NCI-H510A treated with DMSO at 0.1 percent for 48 hours (cell line): ENCODE results near the gene VANGL2.

Source experiments
- DNase-seq: peaks from one replicate; lab custom pipeline; 2025; lab: John Stamatoyannopoulos, UW

The VANGL2 gene

DNA sequence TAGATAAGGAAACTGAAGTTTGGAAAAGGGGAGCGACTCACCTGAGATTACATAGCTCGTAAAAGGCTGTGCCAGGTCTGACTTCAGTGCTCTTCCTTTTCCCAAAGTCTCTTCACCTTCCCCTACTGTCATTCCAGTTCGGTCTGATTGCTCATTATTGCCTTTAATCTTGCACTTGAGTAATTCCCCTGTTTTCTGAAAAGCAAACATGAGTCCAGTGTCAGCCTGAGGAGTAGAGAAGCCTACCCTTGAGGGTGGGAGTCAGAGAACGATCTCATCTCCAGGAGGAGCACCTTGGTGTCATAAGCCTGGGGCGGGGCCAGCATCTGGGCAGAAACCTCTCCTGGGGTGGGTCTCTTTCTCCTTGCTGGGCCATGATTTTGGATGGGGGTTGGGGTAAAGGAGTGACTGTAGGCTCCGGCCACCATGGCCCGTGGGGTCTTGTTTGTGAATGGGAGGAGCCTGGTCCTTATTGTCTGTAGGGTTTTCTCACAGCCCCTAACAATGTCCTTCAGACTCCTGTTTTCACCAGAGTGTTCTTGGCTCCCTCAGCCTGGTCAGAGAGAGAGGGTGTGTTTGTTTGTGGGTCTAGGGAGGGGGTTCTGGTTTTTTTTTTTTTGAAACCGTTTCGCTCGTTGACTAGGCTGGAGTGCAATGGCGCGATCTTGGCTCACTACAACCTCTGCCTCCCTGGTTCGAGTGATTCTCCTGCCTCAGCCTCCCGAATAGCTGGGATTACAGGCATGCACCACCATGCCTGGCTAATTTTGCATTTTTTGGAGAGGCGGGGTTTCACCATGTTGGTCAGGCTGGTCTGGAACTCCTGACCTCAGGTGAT, 6.0 kb downstream of the VANGL2 start:
- DNase-seq = no peak

DNA sequence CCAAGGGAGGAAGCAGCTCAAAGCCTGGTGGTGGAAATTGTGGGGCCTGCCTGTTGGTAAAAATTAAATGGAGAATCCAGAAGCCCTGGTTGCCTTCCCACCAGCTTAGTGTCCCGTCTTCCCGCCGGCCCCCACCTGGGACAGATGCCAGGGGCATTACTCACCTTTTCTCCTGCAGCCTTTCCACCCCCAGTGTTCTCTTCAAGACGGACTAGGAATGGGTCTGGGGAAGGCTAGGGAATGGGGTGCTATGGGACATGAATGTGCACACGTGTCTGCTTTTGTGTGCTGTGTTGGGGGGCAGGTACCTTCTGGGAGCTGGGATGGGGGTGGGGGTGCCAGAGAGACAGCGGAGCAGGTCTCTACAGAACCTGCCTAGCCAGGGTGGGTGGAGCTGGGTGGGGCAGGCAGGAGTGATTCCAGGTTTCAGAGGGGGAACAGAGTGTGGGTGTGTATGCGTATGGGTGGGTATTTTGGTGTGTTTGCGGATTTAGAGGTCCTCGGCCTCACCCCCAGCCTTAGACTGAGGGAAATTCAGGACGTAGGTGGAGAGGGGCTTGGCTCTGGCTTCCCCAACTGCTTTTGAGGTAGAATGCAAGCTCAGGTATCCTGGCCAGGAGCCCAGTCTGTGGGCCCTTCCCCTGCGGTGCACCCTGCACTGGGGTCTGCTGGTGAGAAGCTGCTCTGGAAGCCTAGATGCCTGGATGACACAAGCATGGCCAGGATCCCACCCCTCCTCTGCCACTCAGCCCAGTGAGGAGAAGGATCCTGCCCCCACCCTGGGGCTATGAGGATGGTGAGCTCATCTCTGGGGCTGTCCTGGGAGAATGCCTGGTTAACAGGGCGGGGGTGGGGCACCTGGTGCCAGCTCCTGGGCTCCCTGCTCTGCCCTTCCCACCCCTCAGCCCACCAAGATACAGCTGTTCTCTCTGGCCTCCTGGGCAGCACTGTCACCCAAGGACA, 7.8 kb downstream of the VANGL2 start:
- no peak for DNase-seq

DNA sequence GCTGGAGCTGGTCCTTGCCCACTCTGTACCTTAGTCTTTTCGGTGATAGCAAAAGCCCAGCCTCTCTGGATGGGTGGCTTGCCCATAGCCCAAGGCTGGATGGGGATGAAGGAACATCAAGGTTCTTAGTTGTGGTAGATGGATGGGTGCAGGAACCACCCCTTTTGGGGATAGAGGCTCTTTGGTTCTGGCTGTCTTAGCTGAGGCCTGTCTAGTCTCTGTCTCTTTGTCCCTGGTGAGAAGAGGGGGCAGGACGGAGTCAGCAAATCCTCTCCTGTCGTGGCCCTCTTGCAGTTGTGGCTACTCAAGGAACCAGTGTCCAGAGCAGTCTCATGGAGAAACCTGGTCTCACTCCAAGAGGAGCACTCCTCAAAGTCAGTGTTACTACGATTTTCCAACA, 8.5 kb downstream of the VANGL2 start:
- DNase-seq = no peak

DNA sequence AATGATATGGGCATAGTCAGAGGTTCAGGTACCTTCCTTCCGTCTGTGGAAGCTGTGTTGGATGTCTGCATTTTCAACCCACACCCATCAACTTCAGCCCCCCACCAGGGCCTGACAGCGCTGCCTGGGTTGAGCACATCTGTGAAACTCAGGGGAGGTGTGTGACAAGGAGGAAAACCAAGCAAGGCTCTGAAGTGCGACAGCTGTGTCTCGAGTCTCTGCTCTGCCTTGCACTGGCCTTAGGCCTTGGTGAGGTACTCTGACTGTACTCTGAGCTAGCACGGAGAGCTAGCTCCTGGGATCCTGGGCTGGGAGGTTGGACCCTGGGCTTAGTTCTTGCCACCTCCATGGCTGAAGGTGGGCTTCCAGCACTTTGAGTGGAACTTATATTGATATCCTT, 9.1 kb downstream of the VANGL2 start:
- no peak for DNase-seq

DNA sequence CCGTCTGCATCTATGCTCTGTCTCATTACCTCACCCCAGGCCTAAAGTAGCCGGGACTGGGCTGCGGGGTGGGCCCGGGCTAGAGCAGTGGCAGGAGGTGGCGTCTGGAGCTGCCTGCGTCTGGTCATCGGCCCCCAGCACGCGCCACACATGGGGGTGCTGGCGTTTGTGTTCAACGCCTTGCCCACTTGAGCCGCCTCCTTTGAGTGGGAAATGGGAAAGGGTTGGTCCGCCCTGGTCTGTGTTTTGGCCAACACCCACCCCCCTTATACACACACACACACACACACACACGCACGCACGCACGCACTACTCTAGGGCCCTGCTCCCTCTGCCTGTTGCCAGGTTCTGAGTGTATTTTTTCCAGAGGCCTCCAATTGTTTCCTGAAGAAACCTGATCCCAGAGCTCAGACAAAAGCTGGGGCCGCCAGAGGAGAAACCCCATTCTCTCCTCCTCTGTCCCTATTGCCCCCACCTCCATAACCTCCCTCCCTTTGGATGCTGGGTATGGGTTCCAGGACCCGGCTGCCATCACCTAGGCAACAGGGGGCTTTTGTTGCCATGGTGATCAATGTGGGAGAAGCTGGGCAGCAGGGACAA, 10.1 kb downstream of the VANGL2 start:
- no peak for DNase-seq

DNA sequence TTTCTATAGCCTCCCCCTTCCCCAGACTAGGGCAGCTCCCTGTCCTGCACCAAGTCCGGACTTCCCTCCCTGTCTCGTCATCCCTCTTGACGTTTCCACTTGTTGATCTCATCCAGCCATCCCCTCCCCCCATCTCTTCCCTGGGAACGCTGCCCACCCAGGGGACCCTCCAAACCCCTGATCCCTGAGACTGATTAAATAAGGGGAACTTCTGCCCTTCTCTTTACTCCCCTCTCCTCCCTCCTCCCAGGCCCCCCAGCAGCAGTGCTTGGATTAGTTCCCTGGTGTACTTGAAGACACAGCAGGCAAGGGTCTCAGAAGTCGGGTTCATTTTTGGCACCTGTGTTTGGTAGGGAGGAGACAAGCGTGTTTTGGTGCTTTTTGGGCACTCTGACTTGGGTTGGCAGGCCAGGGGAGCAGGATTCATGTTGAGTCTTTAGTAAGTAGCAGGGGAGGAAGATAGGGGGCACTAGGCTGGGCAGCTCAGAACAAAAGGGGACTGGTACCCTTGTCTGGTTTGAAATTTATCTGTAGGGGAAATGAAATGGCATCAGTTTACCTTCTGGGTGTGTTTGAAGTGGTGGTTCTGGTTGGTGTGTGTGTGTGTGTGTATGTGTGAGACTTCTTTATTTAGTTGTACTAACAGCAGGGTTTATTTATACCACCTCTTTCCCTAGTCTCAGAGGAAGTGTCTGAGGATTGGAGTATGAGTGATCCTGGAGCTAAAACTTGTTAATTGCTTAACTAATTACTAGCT, 11.1 kb downstream of the VANGL2 start:
- DNase-seq = no peak

DNA sequence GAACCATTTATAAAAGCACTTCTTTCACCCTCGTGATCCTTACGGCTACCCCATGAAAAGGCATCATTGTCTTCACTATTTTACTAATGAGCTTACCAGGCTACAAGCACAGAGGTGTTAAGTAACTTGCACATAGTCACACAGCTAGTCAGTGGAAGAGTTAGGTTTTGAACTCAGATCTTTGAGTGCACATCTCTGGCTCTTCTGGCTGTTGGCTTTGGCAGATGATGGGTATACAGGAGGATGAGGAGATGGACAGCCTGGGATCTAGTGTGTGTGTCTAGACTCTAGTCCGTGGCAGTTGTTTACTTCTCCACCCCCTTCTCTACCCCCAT, 11.6 kb downstream of the VANGL2 start:
- DNase-seq = no peak

DNA sequence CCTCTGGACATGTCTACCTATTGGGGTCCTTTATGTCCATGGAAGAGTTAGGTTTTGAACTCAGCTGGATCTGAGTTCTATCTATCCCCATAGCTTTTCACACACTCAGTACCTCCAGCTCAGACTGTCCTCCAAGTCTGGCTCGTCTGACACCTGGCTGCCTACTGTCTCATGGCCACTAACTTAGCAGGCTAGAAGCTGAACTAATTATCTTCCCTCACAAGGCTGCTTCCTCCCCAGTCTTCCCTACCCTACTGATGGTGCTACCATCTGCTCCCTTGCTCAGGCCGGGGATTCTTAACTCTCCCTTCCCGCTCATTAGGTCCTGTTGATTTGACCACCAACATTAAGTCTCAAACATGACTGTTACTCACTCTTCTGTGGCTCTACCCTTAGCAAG, 13.4 kb downstream of the VANGL2 start:
- no peak for DNase-seq

DNA sequence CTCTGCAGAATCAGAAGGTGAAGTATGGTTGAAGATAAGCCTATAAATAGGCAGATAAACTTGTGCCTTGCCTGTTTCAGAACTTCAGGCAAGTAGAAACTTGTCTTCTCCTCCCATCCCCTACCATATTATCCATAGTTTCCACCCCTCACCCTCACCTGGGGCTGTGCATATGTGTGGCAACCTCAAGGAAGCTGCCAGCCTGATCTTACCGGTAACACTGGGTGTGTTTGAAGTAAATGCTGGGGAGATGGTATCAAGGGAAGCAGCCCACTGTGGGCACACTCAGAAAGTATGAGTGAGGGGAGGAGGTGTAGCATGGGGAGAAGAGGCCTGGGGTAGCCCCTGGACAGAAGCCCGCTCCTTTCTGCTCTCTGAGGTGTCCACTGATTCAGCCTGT, 14.5 kb downstream of the VANGL2 start:
- DNase-seq = no peak

DNA sequence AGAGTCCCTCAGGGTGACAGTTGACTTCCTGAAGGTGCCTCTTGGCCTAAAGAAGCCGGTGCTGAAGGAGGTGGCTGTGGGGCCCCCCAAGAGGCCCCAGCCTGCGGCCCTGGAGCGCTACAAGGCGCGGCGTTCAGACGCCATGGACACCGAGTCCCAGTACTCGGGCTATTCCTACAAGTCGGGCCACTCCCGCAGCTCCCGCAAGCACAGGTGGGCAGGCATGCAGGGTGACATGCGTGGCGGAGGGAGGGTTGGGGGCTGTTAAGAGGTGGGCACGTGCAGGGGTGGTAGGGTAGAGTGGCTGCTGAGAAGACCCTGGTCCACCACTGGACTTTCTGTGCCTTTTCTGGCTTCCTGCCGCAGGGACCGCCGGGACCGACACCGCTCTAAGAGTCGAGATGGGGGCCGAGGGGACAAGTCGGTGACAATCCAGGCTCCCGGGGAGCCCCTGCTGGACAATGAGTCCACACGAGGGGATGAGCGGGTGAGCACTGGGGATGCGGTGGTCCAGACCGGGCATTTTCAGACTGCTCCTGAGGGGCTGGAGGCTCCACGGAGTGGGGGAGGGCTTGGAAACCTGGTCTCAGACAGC, 15.4 kb downstream of the VANGL2 start:
- no peak for DNase-seq

DNA sequence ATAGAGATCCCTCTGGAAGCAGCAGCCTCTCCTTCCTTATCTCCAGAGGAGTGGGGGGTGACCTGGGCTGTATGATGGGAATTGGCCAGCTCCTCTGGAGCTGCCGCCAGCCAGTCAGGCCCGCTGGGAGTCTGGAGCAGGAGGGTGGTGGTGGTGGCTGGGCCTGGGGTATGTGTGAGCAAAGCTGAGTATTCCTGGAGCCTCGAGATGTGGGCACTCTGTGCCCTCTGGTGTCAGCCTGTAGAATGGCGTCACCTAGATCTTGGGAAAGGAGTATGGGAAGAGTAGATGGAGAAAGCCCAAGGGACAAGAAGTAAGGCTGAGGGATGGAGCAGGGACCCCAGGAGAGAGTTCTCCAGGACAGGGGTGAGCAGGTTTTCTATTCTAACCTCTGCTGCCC, 16.0 kb downstream of the VANGL2 start:
- DNase-seq = peak; percentile 3

DNA sequence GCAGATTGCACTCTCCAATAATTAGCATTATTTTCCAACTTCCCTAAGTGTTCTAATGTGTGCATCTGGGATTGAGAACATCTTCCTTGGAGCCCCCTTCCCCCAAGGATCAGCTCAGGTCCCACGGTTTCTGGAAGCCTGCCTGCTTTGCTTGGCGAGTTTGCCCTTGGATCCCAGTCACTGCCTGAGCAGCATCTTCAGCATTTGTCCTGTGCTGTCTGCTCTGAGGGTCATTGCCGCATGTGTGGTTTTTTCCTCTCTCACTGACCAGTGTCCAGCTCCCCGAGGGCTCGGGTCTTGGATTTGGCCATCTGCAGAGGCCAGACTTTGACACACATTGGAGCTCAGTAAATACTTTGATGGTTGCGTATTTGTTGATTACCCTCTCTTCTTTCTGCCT, 18.1 kb downstream of the VANGL2 start:
- DNase-seq = no peak

DNA sequence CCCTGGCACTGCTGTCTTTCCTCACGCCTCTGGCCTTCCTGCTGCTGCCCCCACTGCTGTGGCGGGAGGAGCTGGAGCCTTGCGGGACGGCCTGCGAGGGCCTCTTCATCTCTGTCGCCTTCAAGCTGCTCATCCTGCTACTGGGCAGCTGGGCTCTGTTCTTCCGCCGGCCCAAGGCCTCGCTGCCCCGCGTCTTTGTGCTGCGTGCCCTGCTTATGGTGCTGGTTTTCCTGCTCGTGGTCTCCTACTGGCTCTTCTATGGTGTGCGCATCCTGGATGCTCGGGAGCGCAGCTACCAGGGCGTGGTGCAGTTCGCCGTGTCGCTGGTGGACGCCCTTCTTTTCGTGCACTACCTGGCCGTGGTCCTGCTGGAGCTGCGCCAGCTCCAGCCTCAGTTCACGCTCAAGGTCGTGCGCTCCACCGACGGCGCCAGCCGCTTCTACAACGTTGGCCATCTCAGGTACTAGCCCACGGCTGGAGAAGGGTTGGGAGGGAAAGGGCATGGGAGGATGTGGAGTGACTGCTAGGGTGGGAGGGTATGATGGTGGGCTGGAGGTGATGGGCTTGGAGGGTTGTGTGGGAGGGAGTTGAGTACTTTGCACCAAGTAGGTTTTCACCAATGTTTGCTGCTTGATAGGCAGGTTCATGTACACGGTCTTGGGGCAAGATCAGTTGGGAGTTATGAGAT, 18.9 kb downstream of the VANGL2 start:
- no peak for DNase-seq

DNA sequence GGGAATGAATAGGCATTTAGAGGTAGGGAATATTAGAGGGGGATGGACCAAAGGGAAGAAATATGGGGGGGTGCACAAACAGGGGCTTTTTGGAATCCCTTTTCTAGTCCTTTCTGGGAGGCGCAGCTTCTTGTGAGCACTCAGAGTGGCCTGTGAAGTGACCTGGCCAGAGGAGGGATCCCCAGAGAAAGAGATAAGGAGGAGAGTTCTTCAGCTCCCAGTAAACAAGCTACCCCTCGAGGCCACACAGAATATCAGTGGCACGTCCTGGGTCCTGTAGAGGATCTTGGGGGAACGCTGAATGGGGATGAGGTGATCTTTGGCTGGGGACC, 19.4 kb downstream of the VANGL2 start:
- no peak for DNase-seq

DNA sequence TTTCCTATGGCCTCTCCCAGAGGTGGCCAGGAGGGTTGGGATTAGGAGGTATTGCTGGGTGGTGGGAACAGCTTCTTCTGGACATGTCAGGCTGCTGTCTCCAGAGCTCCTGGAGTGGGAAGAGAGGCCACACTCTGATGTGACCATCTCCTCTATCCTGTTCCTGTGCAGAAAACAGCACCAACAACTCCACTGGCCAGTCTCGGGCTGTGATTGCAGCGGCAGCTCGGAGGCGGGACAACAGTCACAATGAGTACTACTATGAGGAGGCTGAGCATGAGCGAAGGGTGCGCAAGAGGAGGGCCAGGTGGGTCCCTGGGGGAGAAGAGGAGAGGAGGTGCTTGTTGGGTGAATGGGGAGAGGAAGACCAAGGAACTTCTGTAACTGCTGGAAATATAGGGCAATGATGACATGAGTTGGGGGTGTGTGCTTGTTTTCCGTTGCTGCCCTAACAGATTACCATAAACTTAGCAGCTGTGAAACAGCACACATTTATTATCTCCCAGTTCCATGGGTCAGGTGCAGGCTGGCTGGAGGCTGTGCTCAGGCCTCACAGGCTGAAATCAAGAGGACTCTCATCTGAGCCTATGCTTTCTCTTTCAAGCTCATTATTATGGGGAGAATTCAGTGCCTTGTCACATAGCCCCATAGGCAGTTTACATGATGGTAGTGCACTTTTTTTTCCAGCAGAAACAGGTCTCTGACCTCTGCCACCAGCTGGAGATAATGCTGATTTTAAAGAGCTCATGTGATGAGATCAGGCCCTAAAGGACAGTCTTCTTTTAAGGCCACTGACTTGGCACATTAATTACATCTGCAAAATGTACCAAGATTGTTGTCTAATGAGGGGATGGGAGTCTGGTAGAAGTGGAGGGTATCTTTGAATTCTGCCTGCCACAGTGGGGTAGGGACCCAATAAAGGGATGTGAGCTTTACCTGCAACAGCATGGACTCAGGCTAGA, 20.8 kb downstream of the VANGL2 start:
- DNase-seq = no peak

DNA sequence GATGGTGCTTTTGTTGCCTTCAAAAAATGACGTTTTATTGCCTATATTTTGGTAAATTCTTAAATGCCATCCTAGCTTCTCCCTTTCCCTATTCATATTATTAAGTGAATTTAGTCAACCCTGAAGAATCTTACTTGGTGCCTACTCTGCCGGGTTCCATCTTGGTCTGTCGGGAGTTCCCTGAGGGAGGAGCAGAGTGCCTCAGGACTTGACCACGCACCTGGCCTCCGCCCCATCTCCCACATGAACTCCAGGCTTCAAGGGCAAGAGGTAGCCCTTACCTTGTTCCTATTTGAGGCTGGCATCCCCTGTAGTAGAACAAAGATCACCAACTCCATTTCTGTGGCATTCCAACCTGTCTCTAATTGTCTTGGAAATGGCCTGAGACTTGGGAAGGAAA, 21.5 kb downstream of the VANGL2 start:
- DNase-seq = no peak

DNA sequence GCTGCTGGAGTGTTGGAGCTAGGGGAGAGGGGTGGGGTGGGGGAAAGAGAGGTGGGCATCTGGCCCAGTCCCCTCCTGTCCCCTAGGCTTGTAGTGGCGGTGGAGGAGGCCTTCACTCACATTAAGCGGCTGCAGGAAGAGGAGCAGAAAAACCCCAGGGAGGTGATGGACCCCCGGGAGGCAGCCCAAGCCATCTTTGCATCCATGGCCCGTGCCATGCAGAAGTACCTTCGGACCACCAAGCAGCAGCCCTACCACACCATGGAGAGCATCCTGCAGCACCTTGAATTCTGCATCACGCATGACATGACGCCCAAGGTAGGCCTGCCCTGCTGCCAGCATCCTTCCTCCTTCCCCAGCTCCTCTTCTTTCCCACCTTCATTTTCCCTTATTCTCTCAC, 23.6 kb downstream of the VANGL2 start:
- no peak for DNase-seq

DNA sequence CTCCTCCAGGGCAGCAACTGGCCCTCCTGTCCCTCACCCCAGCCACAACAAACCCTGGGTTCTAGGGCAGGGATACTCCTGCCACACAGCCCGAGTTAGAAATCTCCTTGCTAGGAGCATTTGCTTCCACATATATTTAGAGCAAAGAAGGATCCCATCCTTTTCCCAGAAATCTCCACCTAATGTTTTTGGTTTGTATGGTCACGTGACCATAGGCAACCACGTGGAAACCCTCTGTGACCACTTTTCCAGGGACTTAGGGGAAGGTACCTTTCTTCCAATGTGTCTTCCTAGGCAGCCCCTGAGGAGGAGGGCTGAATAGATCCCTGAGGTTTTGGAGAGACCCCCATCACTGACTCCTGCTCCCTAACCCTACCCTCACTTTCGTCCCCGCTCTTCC, 25.5 kb downstream of the VANGL2 start:
- DNase-seq = no peak

DNA sequence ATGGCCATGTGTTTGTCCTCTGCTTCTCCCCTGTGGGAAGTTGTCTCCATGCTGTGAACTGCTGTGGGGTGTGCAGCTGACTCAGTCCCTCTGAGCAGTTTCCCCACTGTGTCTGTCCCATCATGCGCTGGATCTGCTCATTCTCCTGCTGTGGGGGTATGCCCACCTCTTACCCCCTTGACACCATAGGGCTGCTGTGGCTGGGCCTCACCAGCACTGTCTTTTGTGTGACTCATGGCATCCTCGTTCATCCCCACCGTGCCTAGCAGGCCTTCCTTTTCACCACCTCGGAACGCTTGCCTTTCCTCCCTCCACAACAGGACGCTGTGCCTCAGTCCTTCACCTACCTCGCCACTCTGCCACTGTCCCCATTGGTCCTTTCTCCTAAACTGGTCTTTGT, 27.3 kb downstream of the VANGL2 start:
- DNase-seq = no peak

DNA sequence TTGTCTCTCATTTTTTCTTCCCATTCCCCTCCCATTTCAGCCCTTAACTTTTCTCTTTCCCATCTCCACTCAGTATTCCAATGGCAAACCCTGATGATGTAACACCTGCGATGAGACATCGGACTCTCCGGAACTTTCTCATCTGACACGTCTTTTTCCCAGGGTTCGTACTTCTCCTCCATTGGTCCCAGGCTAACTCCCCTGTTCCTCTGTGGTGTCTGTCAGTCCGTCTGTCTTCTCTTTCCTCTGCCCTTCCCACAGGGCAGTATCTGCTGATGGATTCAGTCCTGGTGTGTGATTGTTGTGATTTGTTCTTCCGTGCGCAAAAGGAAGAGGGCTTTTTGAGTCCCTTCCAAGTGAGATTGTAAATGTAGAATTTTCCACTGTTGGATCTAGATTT, 27.7 kb downstream of the VANGL2 start:
- no peak for DNase-seq
